ENCODE measurements around the gene EIF5AL1.
"Not testable (repeated sequence)": the region's sequence is repeated elsewhere in the genome, so short reads cannot be mapped to it uniquely, and the experiment has no call there.

- not testable (repeated sequence) for TF ChIP-seq NR1H2 (CRISPR knock-in tag; IDR thresholded peaks at IDR 0.05); JUN (CRISPR knock-in tag; IDR thresholded peaks at IDR 0.05); CREM (CRISPR knock-in tag; IDR thresholded peaks at IDR 0.05); GABPB1 (CRISPR knock-in tag; IDR thresholded peaks at IDR 0.05); KAT7 (CRISPR knock-in tag; IDR thresholded peaks at IDR 0.05; ENCODE audit: borderline replicate concordance); NFYB (CRISPR knock-in tag; conservative IDR thresholded peaks at IDR 0.05; ENCODE audit: low read depth); ZBTB21 (CRISPR knock-in tag; IDR thresholded peaks at IDR 0.05; ENCODE audit: borderline replicate concordance); USF1 (CRISPR knock-in tag; IDR thresholded peaks at IDR 0.05); ETV6 (CRISPR knock-in tag; IDR thresholded peaks at IDR 0.05)
- TF ChIP-seq, protein P1, sequence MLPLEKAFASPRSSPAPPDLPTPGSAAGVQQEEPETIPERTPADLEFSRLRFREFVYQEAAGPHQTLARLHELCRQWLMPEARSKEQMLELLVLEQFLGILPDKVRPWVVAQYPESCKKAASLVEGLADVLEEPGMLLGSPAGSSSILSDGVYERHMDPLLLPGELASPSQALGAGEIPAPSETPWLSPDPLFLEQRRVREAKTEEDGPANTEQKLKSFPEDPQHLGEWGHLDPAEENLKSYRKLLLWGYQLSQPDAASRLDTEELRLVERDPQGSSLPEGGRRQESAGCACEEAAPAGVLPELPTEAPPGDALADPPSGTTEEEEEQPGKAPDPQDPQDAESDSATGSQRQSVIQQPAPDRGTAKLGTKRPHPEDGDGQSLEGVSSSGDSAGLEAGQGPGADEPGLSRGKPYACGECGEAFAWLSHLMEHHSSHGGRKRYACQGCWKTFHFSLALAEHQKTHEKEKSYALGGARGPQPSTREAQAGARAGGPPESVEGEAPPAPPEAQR (CRISPR knock-in tag; IDR thresholded peaks at IDR 0.05): not testable (repeated sequence)
- TF ChIP-seq, protein P2, sequence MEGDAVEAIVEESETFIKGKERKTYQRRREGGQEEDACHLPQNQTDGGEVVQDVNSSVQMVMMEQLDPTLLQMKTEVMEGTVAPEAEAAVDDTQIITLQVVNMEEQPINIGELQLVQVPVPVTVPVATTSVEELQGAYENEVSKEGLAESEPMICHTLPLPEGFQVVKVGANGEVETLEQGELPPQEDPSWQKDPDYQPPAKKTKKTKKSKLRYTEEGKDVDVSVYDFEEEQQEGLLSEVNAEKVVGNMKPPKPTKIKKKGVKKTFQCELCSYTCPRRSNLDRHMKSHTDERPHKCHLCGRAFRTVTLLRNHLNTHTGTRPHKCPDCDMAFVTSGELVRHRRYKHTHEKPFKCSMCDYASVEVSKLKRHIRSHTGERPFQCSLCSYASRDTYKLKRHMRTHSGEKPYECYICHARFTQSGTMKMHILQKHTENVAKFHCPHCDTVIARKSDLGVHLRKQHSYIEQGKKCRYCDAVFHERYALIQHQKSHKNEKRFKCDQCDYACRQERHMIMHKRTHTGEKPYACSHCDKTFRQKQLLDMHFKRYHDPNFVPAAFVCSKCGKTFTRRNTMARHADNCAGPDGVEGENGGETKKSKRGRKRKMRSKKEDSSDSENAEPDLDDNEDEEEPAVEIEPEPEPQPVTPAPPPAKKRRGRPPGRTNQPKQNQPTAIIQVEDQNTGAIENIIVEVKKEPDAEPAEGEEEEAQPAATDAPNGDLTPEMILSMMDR (IDR thresholded peaks at IDR 0.05): not testable (repeated sequence)
- TF ChIP-seq, protein P3, sequence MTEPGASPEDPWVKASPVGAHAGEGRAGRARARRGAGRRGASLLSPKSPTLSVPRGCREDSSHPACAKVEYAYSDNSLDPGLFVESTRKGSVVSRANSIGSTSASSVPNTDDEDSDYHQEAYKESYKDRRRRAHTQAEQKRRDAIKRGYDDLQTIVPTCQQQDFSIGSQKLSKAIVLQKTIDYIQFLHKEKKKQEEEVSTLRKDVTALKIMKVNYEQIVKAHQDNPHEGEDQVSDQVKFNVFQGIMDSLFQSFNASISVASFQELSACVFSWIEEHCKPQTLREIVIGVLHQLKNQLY (CRISPR knock-in tag; IDR thresholded peaks at IDR 0.05): not testable (repeated sequence)
- TF ChIP-seq, protein P4, sequence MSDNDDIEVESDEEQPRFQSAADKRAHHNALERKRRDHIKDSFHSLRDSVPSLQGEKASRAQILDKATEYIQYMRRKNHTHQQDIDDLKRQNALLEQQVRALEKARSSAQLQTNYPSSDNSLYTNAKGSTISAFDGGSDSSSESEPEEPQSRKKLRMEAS (CRISPR knock-in tag; IDR thresholded peaks at IDR 0.05): not testable (repeated sequence)
Observed at GRCh38 chr10:79525049-79525710, 12.8 kb downstream of the EIF5AL1 start.

Measured in WTC11 (cell line).